ENCODE data around the gene CPED1. TPM values are rescaled to one million over a fixed set of nuclear protein-coding genes. Genes with fewer than 3 reads are reported as not detected.

Gene CPED1
- polyA plus RNA-seq, 1 donor from 2014 or later = not detected

DNA sequence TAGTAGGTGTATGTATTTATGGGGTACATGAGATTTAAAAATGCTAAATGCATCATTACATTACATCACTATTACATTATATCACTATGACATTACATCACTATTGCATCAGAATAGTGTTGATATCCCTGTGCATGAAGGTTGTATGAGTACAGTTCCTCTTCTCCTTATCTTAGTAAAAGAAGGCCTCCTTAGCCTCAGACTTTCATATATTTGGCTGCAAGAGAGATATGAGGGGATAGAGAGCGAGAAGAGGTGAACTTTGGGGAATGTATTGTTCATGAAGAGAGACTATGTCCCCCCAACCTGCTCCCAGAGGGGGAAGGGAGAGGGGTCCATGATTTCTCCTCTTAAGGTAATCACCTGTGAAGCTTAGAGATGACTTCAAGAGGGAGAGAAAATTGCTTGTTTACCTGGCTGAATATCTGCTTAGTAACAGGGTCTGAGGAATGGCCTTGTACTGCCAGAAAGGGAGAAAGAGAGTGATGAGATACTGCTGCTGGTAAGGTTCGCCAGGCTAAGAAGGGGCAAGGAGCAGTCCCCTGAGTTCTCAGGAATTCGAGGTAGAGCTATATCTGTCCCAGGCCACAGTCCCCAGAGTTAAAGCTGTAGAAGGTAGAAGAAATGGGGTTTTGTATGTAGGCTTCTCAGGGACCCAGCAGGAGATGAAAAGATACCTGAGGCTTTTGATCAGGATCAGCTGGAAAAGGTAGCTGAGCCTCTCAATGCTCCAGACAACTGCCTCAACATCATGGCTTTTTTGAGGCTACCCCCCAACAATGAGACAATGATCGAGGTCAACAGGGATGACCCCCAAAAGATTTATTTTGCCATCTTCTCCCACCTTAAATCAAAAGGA, 171.9 kb downstream of the CPED1 start:
- H3K27me3 ChIP-seq (ENCODE audit: insufficient read depth, low read depth, low read length) = no peaks in the 10 kb centered on the region

DNA sequence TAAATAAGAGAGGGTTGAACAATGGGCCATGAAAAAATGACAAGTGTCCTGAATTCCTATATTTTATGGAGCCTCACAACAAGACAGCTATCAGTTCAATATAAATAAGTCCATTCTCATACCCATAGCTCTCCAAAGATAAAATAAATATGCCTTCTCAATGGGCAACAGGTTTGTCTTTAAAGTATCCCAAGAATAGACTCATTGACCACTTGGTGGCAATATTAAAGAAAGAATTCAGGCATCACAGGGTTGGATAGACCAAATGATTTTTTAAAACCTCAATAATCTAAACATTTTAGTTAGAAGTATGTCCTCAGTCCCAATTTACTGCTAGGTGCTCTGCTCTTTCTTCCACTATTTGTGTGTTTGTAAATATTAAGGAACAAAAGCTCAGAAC, 175.2 kb downstream of the CPED1 start:
- Histone ChIP-seq H2AFZ (ENCODE audit: low read depth, low read length) (no peak overlapping the region), H3F3A (ENCODE audit: insufficient read depth, low read length, poor library complexity, severe bottlenecking) (no peaks in the 10 kb centered on the region), H3K4me3 (ENCODE audit: low read length) (no peak overlapping the region), H3K9me2 (ENCODE audit: insufficient read depth, low read length) (no peaks in the 10 kb centered on the region), H3K4me2 (ENCODE audit: low read length) (no peak overlapping the region), H3K27me3 (ENCODE audit: insufficient read depth, low read depth, low read length) (no peaks in the 10 kb centered on the region), H3K79me2 (replicated peaks; ENCODE audit: insufficient read depth, low read length) (no peaks in the 10 kb centered on the region), H3K27ac (ENCODE audit: low read length) (no peak overlapping the region), H3K9me3 (ENCODE audit: low read length) (no peaks in the 10 kb centered on the region), H3K9ac (ENCODE audit: low read length) (no peak overlapping the region), H3K36me3 (ENCODE audit: insufficient read depth, low read length) (no peaks in the 10 kb centered on the region), H4K20me1 (ENCODE audit: insufficient read depth) (no peaks in the 10 kb centered on the region)
- TF ChIP-seq EP300 (conservative IDR thresholded peaks at IDR 0.05; ENCODE audit: poor library complexity, severe bottlenecking) = no peak
- TF ChIP-seq, protein P1, sequence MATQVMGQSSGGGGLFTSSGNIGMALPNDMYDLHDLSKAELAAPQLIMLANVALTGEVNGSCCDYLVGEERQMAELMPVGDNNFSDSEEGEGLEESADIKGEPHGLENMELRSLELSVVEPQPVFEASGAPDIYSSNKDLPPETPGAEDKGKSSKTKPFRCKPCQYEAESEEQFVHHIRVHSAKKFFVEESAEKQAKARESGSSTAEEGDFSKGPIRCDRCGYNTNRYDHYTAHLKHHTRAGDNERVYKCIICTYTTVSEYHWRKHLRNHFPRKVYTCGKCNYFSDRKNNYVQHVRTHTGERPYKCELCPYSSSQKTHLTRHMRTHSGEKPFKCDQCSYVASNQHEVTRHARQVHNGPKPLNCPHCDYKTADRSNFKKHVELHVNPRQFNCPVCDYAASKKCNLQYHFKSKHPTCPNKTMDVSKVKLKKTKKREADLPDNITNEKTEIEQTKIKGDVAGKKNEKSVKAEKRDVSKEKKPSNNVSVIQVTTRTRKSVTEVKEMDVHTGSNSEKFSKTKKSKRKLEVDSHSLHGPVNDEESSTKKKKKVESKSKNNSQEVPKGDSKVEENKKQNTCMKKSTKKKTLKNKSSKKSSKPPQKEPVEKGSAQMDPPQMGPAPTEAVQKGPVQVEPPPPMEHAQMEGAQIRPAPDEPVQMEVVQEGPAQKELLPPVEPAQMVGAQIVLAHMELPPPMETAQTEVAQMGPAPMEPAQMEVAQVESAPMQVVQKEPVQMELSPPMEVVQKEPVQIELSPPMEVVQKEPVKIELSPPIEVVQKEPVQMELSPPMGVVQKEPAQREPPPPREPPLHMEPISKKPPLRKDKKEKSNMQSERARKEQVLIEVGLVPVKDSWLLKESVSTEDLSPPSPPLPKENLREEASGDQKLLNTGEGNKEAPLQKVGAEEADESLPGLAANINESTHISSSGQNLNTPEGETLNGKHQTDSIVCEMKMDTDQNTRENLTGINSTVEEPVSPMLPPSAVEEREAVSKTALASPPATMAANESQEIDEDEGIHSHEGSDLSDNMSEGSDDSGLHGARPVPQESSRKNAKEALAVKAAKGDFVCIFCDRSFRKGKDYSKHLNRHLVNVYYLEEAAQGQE (IDR thresholded peaks at IDR 0.05; ENCODE audit: borderline replicate concordance) = no peak
- TF ChIP-seq, protein P2, sequence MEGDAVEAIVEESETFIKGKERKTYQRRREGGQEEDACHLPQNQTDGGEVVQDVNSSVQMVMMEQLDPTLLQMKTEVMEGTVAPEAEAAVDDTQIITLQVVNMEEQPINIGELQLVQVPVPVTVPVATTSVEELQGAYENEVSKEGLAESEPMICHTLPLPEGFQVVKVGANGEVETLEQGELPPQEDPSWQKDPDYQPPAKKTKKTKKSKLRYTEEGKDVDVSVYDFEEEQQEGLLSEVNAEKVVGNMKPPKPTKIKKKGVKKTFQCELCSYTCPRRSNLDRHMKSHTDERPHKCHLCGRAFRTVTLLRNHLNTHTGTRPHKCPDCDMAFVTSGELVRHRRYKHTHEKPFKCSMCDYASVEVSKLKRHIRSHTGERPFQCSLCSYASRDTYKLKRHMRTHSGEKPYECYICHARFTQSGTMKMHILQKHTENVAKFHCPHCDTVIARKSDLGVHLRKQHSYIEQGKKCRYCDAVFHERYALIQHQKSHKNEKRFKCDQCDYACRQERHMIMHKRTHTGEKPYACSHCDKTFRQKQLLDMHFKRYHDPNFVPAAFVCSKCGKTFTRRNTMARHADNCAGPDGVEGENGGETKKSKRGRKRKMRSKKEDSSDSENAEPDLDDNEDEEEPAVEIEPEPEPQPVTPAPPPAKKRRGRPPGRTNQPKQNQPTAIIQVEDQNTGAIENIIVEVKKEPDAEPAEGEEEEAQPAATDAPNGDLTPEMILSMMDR (IDR thresholded peaks at IDR 0.05; ENCODE audit: poor library complexity, severe bottlenecking) = no peak
- no peak for TF ChIP-seq TAF1 (IDR thresholded peaks at IDR 0.05; ENCODE audit: low read depth)
- no peak for TF ChIP-seq RAD21 (conservative IDR thresholded peaks at IDR 0.05)
- TF ChIP-seq MXI1 (conservative IDR thresholded peaks at IDR 0.05; ENCODE audit: poor library complexity, severe bottlenecking) = no peak
- no peak for TF ChIP-seq SMC3 (conservative IDR thresholded peaks at IDR 0.05; ENCODE audit: poor library complexity)
- no peak for TF ChIP-seq EZH2 (IDR thresholded peaks at IDR 0.05; ENCODE audit: borderline replicate concordance, insufficient read depth, low read length, poor library complexity, severe bottlenecking)
- no peak for TF ChIP-seq POLR2AphosphoS5 (IDR thresholded peaks at IDR 0.05)

More for the DNA sequence above, 171.9 kb downstream of the CPED1 start:
- Histone ChIP-seq H3K9ac (ENCODE audit: low read length) (no peak overlapping the region), H3F3A (ENCODE audit: insufficient read depth, low read length, poor library complexity, severe bottlenecking) (no peaks in the 10 kb centered on the region), H3K9me3 (ENCODE audit: low read length) (no peaks in the 10 kb centered on the region), H3K4me2 (ENCODE audit: low read length) (no peak overlapping the region), H3K9me2 (ENCODE audit: insufficient read depth, low read length) (no peaks in the 10 kb centered on the region), H3K27ac (ENCODE audit: low read length) (no peak overlapping the region), H4K20me1 (ENCODE audit: insufficient read depth) (no peaks in the 10 kb centered on the region), H3K36me3 (ENCODE audit: insufficient read depth, low read length) (no peaks in the 10 kb centered on the region), H2AFZ (ENCODE audit: low read depth, low read length) (no peak overlapping the region), H3K4me3 (ENCODE audit: low read length) (no peak overlapping the region), H3K79me2 (replicated peaks; ENCODE audit: insufficient read depth, low read length) (no peaks in the 10 kb centered on the region)
- TF ChIP-seq MXI1 (conservative IDR thresholded peaks at IDR 0.05; ENCODE audit: poor library complexity, severe bottlenecking) (no peak), SMC3 (conservative IDR thresholded peaks at IDR 0.05; ENCODE audit: poor library complexity) (no peak), POLR2AphosphoS5 (IDR thresholded peaks at IDR 0.05) (no peak), RAD21 (conservative IDR thresholded peaks at IDR 0.05) (no peak), EP300 (conservative IDR thresholded peaks at IDR 0.05; ENCODE audit: poor library complexity, severe bottlenecking) (no peak), TAF1 (IDR thresholded peaks at IDR 0.05; ENCODE audit: low read depth) (no peak), EZH2 (IDR thresholded peaks at IDR 0.05; ENCODE audit: borderline replicate concordance, insufficient read depth, low read length, poor library complexity, severe bottlenecking) (no peak)
- TF ChIP-seq, protein P2 (IDR thresholded peaks at IDR 0.05; ENCODE audit: poor library complexity, severe bottlenecking) = no peak
- TF ChIP-seq, protein P1 (IDR thresholded peaks at IDR 0.05; ENCODE audit: borderline replicate concordance) = no peak
